GM20000 (cell line): Measurements from ENCODE around the gene BAMBI.

Experiments used
- DNase-seq: peaks from one replicate; pipeline ENCODE4 v3.0.0; 2012; ENCODE audit warnings: low spot score
- TF ChIP-seq, protein P1 (sequence below): IDR thresholded peaks from 2 replicates; pipeline ENCODE4 v1.5.1; 2012; ENCODE audit warnings: mild to moderate bottlenecking, control low read depth; ENCODE audit errors: extremely low read depth, missing control alignments

The BAMBI gene

DNA sequence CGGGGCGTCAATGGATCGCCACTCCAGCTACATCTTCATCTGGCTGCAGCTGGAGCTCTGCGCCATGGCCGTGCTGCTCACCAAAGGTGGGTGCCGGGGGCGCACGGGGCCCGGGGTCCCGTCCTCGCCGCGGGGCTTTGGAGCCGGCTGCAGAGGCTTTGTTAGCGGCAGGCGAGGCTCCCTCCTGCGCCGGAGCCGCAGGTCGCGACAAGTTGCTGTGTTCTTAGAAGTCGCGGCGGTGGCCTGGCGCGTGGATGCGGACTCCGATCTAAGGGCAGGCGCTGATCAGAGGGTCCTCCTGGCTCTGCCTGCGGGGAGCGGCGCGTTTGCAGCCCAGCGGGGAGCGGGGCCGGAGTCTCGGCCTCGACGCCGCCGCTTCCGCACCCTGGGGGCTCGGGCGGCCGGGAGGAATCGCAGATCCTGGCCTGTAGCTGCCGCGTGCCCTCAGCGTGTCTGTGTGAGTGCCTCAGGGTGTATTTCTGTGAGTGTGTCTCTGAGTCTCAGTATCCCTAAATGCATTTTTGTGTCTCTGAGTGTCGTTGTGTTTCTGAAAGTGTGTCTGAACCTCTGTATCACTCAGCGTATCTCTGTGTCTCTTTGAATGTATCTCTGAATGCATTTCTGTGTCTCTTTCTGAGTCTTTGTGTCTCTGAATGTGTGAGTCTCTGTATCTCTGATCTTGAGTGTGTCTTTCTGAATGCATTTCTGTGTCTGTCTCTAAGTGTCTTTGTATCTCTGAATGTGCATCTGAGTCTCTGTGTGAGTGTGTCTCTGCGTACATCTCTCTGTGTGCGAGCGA, 766 bp downstream of the BAMBI start:
- DNase-seq: no peak
- TF ChIP-seq, protein P1, sequence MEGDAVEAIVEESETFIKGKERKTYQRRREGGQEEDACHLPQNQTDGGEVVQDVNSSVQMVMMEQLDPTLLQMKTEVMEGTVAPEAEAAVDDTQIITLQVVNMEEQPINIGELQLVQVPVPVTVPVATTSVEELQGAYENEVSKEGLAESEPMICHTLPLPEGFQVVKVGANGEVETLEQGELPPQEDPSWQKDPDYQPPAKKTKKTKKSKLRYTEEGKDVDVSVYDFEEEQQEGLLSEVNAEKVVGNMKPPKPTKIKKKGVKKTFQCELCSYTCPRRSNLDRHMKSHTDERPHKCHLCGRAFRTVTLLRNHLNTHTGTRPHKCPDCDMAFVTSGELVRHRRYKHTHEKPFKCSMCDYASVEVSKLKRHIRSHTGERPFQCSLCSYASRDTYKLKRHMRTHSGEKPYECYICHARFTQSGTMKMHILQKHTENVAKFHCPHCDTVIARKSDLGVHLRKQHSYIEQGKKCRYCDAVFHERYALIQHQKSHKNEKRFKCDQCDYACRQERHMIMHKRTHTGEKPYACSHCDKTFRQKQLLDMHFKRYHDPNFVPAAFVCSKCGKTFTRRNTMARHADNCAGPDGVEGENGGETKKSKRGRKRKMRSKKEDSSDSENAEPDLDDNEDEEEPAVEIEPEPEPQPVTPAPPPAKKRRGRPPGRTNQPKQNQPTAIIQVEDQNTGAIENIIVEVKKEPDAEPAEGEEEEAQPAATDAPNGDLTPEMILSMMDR: no peak

- no peak for DNase-seq
- TF ChIP-seq, protein P1: no peak
Observed at GRCh38 chr10:28678687-28679457, 1.6 kb downstream of the BAMBI start.

DNA sequence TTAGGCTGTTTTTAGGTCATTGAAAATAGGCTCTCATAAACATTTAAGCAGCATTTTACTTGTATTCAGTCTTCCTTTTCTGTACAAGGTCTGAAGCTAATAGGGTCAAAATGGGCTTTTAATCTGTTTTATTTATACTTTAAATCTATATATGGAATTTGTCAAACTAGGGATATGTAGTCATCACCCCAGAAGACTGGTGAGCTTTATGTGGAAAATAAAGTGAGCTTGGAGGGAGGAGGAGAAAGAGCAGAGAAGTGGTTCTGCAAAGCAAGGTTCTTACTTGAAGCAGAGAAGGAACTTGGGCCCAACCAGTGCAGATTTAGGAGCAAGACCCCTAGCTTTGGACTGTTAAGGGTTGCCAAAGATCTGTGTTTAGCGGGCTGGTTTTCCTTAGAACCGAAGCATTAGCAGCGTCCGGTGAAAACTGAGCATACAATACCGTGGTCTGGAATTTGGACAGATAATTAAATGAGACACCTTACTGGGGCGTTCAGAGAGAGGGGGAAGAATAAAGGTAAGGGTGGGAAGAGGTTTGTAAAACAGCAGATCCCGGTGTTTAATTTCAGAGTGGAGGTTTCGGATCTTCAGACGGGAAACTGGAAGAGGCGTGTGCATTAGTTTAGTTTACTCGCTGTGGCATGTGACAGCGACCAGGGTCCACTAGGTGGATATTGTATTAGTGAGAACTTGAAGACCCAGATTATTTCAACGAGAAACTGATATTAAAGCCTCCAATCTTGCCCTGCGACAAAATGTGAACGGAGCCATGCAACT, 2.4 kb downstream of the BAMBI start:
- DNase-seq: no peak
- TF ChIP-seq, protein P1: no peak

- TF ChIP-seq, protein P1: no peak
- DNase-seq: no peak
Observed at GRCh38 chr10:28680358-28680752, 3.0 kb downstream of the BAMBI start.

GRCh38 chr10:28681291-28681763, 4.0 kb downstream of the BAMBI start:
- no peak for DNase-seq
- TF ChIP-seq, protein P1: no peak

- TF ChIP-seq, protein P1: no peak
- no peak for DNase-seq
Observed at GRCh38 chr10:28681928-28682750, 4.8 kb downstream of the BAMBI start.
